GM12878 (cell line): Measurements from ENCODE around the gene PRKN.

Source experiments
- CBX5 ChIP-seq: sonication (generic); IDR thresholded peaks from 2 replicates; pipeline ENCODE4 v1.6.1; 2016; ENCODE audit warnings: low read depth, moderate library complexity, mild to moderate bottlenecking, inconsistent platforms
- RELA ChIP-seq: fragments of 450-650 bp; IDR thresholded peaks from 2 replicates; pipeline ENCODE4 v1.8.0; 2014; ENCODE audit warnings: borderline replicate concordance; ENCODE audit not compliant: partially characterized antibody
- TF ChIP-seq, protein P1 (sequence below), 3 experiments: IDR thresholded peaks in 2 of 3; conservative IDR thresholded peaks in 1 of 3; 2 replicates each; pipeline ENCODE4 v1.5.1; 2011; ENCODE audit warnings: low read depth in 3 of 3, low read length in 3 of 3, mild to moderate bottlenecking in 3 of 3, control low read depth in 2 of 3, moderate library complexity in 2 of 3, inconsistent platforms in 1 of 3, mixed read lengths in 1 of 3; ENCODE audit not compliant: control insufficient read depth in 2 of 3, insufficient read depth in 1 of 3; ENCODE audit errors: extremely low read depth in 1 of 3
- TF ChIP-seq, protein P2 (sequence below): IDR thresholded peaks from 2 replicates; pipeline ENCODE4 v1.6.1; 2012; ENCODE audit warnings: mild to moderate bottlenecking, low read depth, low read length

DNA sequence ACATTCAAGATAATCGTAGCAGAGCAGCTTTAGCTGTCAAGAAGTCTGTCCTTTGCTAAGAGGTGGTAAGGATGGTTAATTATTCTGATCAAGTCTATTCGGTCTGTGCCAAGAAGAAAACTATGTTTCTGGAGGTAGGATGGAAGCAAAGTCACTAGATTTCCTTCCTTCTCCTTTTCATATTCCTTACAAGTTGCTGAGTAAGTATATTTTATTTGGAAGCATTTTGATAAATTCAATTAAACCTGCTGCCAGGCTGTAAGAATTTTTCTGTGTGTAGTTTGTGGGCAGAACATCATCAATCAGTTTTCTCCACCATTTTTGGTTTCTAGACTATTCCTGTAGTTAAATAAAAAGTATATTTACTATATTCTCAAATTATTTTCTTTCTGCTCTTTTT lies 311.3 kb downstream of the PRKN start:
- TF ChIP-seq CBX5 (no peak), RELA (no peak)
- TF ChIP-seq, protein P1, sequence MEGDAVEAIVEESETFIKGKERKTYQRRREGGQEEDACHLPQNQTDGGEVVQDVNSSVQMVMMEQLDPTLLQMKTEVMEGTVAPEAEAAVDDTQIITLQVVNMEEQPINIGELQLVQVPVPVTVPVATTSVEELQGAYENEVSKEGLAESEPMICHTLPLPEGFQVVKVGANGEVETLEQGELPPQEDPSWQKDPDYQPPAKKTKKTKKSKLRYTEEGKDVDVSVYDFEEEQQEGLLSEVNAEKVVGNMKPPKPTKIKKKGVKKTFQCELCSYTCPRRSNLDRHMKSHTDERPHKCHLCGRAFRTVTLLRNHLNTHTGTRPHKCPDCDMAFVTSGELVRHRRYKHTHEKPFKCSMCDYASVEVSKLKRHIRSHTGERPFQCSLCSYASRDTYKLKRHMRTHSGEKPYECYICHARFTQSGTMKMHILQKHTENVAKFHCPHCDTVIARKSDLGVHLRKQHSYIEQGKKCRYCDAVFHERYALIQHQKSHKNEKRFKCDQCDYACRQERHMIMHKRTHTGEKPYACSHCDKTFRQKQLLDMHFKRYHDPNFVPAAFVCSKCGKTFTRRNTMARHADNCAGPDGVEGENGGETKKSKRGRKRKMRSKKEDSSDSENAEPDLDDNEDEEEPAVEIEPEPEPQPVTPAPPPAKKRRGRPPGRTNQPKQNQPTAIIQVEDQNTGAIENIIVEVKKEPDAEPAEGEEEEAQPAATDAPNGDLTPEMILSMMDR (IDR thresholded peaks at IDR 0.05 in 2 of 3, conservative IDR thresholded peaks at IDR 0.05 in 1 of 3; ENCODE audit: control insufficient read depth in 2 of 3, extremely low read depth in 1 of 3, insufficient read depth in 1 of 3, low read depth in 3 of 3, low read length in 3 of 3) = no peak
- TF ChIP-seq, protein P2, sequence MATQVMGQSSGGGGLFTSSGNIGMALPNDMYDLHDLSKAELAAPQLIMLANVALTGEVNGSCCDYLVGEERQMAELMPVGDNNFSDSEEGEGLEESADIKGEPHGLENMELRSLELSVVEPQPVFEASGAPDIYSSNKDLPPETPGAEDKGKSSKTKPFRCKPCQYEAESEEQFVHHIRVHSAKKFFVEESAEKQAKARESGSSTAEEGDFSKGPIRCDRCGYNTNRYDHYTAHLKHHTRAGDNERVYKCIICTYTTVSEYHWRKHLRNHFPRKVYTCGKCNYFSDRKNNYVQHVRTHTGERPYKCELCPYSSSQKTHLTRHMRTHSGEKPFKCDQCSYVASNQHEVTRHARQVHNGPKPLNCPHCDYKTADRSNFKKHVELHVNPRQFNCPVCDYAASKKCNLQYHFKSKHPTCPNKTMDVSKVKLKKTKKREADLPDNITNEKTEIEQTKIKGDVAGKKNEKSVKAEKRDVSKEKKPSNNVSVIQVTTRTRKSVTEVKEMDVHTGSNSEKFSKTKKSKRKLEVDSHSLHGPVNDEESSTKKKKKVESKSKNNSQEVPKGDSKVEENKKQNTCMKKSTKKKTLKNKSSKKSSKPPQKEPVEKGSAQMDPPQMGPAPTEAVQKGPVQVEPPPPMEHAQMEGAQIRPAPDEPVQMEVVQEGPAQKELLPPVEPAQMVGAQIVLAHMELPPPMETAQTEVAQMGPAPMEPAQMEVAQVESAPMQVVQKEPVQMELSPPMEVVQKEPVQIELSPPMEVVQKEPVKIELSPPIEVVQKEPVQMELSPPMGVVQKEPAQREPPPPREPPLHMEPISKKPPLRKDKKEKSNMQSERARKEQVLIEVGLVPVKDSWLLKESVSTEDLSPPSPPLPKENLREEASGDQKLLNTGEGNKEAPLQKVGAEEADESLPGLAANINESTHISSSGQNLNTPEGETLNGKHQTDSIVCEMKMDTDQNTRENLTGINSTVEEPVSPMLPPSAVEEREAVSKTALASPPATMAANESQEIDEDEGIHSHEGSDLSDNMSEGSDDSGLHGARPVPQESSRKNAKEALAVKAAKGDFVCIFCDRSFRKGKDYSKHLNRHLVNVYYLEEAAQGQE = no peak
